Measurements from ENCODE around the gene WDR93.

WDR93 gene

DNA sequence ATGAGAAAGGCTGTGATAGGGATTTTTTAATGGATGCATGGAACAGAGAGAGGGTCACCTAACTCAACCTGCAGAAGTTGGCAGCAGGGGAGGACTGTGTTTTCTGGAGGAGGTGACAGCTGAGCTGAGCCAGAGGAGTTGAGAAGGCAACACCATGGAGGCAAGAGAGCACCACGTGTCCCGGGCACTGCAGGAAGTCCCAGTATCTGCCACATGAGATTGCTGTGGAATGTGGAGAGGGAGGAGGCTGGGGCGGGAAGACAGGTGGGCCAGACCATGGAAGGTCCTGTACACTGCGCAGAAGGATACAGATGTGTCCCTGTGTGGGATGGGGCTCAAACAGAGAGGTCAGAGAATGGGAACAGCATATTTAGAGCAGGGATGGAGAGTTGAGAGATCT is 45.2 kb downstream of the WDR93 start:
- TF ChIP-seq, protein P1, sequence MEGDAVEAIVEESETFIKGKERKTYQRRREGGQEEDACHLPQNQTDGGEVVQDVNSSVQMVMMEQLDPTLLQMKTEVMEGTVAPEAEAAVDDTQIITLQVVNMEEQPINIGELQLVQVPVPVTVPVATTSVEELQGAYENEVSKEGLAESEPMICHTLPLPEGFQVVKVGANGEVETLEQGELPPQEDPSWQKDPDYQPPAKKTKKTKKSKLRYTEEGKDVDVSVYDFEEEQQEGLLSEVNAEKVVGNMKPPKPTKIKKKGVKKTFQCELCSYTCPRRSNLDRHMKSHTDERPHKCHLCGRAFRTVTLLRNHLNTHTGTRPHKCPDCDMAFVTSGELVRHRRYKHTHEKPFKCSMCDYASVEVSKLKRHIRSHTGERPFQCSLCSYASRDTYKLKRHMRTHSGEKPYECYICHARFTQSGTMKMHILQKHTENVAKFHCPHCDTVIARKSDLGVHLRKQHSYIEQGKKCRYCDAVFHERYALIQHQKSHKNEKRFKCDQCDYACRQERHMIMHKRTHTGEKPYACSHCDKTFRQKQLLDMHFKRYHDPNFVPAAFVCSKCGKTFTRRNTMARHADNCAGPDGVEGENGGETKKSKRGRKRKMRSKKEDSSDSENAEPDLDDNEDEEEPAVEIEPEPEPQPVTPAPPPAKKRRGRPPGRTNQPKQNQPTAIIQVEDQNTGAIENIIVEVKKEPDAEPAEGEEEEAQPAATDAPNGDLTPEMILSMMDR (IDR thresholded peaks at IDR 0.05; ENCODE audit: borderline replicate concordance, insufficient read depth, low read depth, low read length), result no peak
- H3K4me3 ChIP-seq (ENCODE audit: low read depth, low read length), result no peak overlapping the region

GRCh38 chr15:89740137-89740536 is 49.5 kb downstream of the WDR93 start:
- TF ChIP-seq, protein P1 (IDR thresholded peaks at IDR 0.05; ENCODE audit: borderline replicate concordance, insufficient read depth, low read depth, low read length), result peak; percentile 84
- no peak overlapping the region for H3K4me3 ChIP-seq (ENCODE audit: low read depth, low read length)

DNA sequence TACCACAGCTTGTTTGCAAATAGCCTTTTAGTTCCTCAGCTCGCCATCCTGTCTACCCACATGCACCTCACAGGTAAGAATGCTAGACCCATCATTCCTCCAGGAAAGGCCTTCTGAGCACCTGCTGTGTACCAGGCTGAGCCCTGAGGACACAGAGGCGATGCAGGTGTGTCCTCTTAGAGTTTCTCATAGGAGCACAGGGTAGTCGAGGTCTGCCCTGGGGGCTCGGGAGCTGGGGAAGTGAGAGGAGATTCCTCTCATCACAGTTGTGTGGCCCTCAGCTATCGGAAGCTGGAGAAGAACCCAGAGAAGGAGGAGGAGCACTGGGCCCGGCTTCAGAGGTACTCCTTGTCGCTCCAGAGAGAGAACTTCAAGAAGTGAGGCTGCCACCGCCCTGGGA is 52.4 kb downstream of the WDR93 start:
- no peak overlapping the region for H3K4me3 ChIP-seq (ENCODE audit: low read depth, low read length)
- TF ChIP-seq, protein P1 (IDR thresholded peaks at IDR 0.05; ENCODE audit: borderline replicate concordance, insufficient read depth, low read depth, low read length), result no peak

DNA sequence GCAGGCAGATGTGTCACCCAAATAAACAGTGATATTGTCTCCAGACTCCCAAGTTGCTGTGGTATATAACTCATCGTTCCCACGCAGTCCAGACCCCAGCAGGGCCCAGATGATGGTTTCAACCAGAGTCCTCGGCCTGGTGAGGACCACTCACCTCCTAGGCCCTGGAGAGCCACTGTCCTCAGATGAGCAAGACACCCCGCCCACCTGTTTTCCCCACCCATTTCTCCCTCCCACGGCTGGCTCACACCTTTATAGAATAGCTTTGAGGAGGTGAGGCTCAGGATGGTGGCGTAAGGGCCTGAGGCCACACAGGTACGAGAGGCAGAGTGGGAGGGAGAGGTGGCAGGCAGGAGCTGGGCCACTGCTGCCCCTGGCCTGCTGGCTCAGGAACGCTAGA is 53.0 kb downstream of the WDR93 start:
- TF ChIP-seq, protein P1 (IDR thresholded peaks at IDR 0.05; ENCODE audit: borderline replicate concordance, insufficient read depth, low read depth, low read length), result no peak
- no peak overlapping the region for H3K4me3 ChIP-seq (ENCODE audit: low read depth, low read length)

- TF ChIP-seq, protein P1 (IDR thresholded peaks at IDR 0.05; ENCODE audit: borderline replicate concordance, insufficient read depth, low read depth, low read length), result no peak
- H3K4me3 ChIP-seq (ENCODE audit: low read depth, low read length), result no peak overlapping the region
These were observed 54.5 kb downstream of the WDR93 start for GRCh38 chr15:89745131-89745530.

DNA sequence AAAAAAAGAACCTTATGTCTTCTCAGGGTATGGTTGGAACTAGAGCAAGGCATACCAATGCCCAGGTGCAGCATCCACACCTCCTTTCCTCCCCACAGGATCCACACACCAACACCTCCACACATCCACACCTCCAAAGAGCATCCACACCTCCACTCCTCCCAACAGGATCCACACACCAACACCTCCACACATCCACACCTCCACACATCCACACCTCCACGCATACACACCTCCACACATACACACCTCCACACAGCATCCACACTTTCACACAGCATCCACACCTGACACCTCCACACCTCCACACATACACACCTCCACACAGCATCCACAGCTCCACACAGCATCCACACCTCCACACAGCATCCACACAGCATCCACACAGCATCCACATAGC is 55.2 kb downstream of the WDR93 start:
- H3K4me3 ChIP-seq (ENCODE audit: low read depth, low read length), result no peak overlapping the region
- TF ChIP-seq, protein P1 (IDR thresholded peaks at IDR 0.05; ENCODE audit: borderline replicate concordance, insufficient read depth, low read depth, low read length), result no peak

DNA sequence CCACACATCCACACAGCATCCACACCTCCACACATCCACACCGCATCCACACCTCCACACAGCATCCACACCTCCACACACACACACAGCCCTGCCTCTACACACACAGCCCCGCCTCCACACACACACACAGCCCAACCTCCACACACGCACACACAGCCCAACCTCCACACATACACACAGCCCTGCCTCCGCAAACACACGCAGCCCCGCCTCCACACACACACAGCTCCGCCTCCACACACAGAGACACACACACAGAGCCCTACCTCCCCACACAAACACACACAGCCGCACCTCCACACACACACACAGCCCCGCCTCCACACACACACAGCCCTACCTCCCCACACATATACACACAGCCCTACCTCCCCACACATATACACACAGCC is 55.8 kb downstream of the WDR93 start:
- TF ChIP-seq, protein P1 (IDR thresholded peaks at IDR 0.05; ENCODE audit: borderline replicate concordance, insufficient read depth, low read depth, low read length), result no peak
- no peak overlapping the region for H3K4me3 ChIP-seq (ENCODE audit: low read depth, low read length)

All from GM12875 (cell line).